HG02852 (cell line): Measurements from ENCODE around the gene GATA3.
A peak's percentile ranks its signal among the peaks of the same experiment; 100 is the strongest.

Experiments
- ATAC-seq: cut with Tn5 transposase; IDR thresholded peaks from one replicate; pipeline ENCODE4 v1.9.1; 2021; ENCODE audit warnings: mild to moderate bottlenecking, moderate library complexity; ENCODE audit not compliant: unreplicated experiment

Gene GATA3

GRCh38 chr10:8088504-8088903 is 34.0 kb downstream of the GATA3 start:
- ATAC-seq: peak; percentile 87

GRCh38 chr10:8092428-8092827 is 37.9 kb downstream of the GATA3 start:
- ATAC-seq: no peak

GRCh38 chr10:8095959-8096358 is 41.5 kb downstream of the GATA3 start:
- no peak for ATAC-seq

- ATAC-seq: no peak
Observed at GRCh38 chr10:8096931-8097330, 42.4 kb downstream of the GATA3 start.

GRCh38 chr10:8100366-8100765 is 45.9 kb downstream of the GATA3 start:
- no peak for ATAC-seq

- peak; percentile 81 for ATAC-seq
Observed at GRCh38 chr10:8102708-8103401, 48.4 kb downstream of the GATA3 start.

- no peak for ATAC-seq
Observed at GRCh38 chr10:8103543-8103942, 49.1 kb downstream of the GATA3 start.

GRCh38 chr10:8104005-8104404 is 49.5 kb downstream of the GATA3 start:
- ATAC-seq: peak; percentile 49

GRCh38 chr10:8104721-8105120 is 50.2 kb downstream of the GATA3 start:
- ATAC-seq: no peak

GRCh38 chr10:8105932-8106331 is 51.4 kb downstream of the GATA3 start:
- no peak for ATAC-seq

GRCh38 chr10:8112230-8112905 is 57.9 kb downstream of the GATA3 start:
- no peak for ATAC-seq

GRCh38 chr10:8112942-8113442 is 58.5 kb downstream of the GATA3 start:
- no peak for ATAC-seq

GRCh38 chr10:8113616-8114015 is 59.1 kb downstream of the GATA3 start:
- ATAC-seq: no peak

- ATAC-seq: no peak
Observed at GRCh38 chr10:8114741-8115617, 60.5 kb downstream of the GATA3 start.

- no peak for ATAC-seq
Observed at GRCh38 chr10:8115618-8115980, 61.1 kb downstream of the GATA3 start.

- ATAC-seq: no peak
Observed at GRCh38 chr10:8116474-8116873, 62.0 kb downstream of the GATA3 start.

GRCh38 chr10:8116926-8117493 is 62.5 kb downstream of the GATA3 start:
- no peak for ATAC-seq

GRCh38 chr10:8121201-8121890 is 66.9 kb downstream of the GATA3 start:
- no peak for ATAC-seq

GRCh38 chr10:8122611-8123369 is 68.3 kb downstream of the GATA3 start:
- ATAC-seq: no peak

GRCh38 chr10:8124436-8124835 is 69.9 kb downstream of the GATA3 start:
- no peak for ATAC-seq
